SU-DHL-6 (cell line): ENCODE measurements around the gene BOD1L2.

Source experiments
- H2AFZ ChIP-seq: fragments of 200-600 bp; sonication (generic); 2 replicates; pipeline ENCODE4 v1.6.1; 2014; ENCODE audit warnings: low read depth, mild to moderate bottlenecking, moderate library complexity, mixed read lengths, antibody characterized with exemption, low read length; ENCODE audit not compliant: severe bottlenecking
- H3F3A ChIP-seq: fragments of 200-600 bp; shearing (Covaris generic); 2 replicates; pipeline ENCODE4 v1.6.0; 2016; ENCODE audit warnings: antibody characterized with exemption, mild to moderate bottlenecking; ENCODE audit not compliant: insufficient read depth
- H3K27ac ChIP-seq: fragments of 200-600 bp; sonication (generic); 2 replicates; pipeline ENCODE4 v1.5.1; 2016; ENCODE audit warnings: low read depth, mild to moderate bottlenecking, low read length, moderate library complexity, mixed read lengths
- H3K27me3 ChIP-seq: fragments of 200-600 bp; sonication (generic), shearing (Covaris generic); 2 replicates; pipeline ENCODE4 v1.6.0; 2014; ENCODE audit warnings: mild to moderate bottlenecking, low read length
- H3K36me3 ChIP-seq: fragments of 200-600 bp; sonication (generic); 2 replicates; pipeline ENCODE4 v1.6.1; 2014; ENCODE audit warnings: mild to moderate bottlenecking, low read length, mixed read lengths
- H3K4me2 ChIP-seq: fragments of 300-600, 200-600 bp; shearing (Covaris generic), sonication (generic); 2 replicates; pipeline ENCODE4 v1.6.0; 2014; ENCODE audit warnings: low read length, low read depth, mild to moderate bottlenecking; ENCODE audit not compliant: poor library complexity, severe bottlenecking
- H3K4me3 ChIP-seq: fragments of 200-600 bp; sonication (generic); 2 replicates; pipeline ENCODE4 v1.5.1; 2014; ENCODE audit warnings: antibody characterized with exemption, low read length, mild to moderate bottlenecking, mixed read lengths; ENCODE audit not compliant: insufficient read depth, poor library complexity, severe bottlenecking
- H3K79me2 ChIP-seq: fragments of 200-600 bp; sonication (generic); 2 replicates; pipeline ENCODE4 v1.6.1; 2014; ENCODE audit warnings: mild to moderate bottlenecking, low read length, moderate library complexity; ENCODE audit not compliant: insufficient read depth
- H3K9ac ChIP-seq: fragments of 200-600 bp; sonication (generic); 2 replicates; pipeline ENCODE4 v1.7.0; 2014; ENCODE audit warnings: mild to moderate bottlenecking, low read length
- H3K9me2 ChIP-seq: fragments of 200-600 bp; sonication (generic); replicated peaks from 2 replicates; pipeline ENCODE4 v1.6.1; 2014; ENCODE audit warnings: low read length; ENCODE audit not compliant: insufficient read depth
- H3K9me3 ChIP-seq: fragments of 200-600 bp; sonication (generic); 2 replicates; pipeline ENCODE4 v1.6.1; 2014; ENCODE audit warnings: low read length, mixed read lengths; ENCODE audit not compliant: insufficient read depth
- H4K20me1 ChIP-seq: fragments of 200-600 bp; sonication (generic); 2 replicates; pipeline ENCODE4 v1.6.1; 2014; ENCODE audit warnings: low read depth, mild to moderate bottlenecking, antibody characterized with exemption, low read length, moderate library complexity, mixed read lengths
- EZH2phosphoT487 ChIP-seq: fragments of 200-600 bp; sonication (generic), shearing (Covaris generic); conservative IDR thresholded peaks from 2 replicates; pipeline ENCODE4 v1.6.1; 2018; ENCODE audit warnings: mild to moderate bottlenecking, antibody characterized with exemption, low read length, moderate library complexity, mixed read lengths
- TF ChIP-seq, protein P1 (sequence below): fragments of 200-600 bp; sonication (generic); IDR thresholded peaks from one replicate; pipeline ENCODE4 v1.5.1; 2017; ENCODE audit warnings: antibody characterized with exemption, mild to moderate bottlenecking, low read length, moderate library complexity; ENCODE audit not compliant: insufficient read depth, poor library complexity, severe bottlenecking

Gene BOD1L2

GRCh38 chr18:57122936-57123510 is 23.9 kb upstream of the BOD1L2 start:
- H3F3A ChIP-seq = no peaks in the 10 kb centered on the region
- H3K36me3 ChIP-seq = no peaks in the 10 kb centered on the region
- TF ChIP-seq EZH2phosphoT487 = no peak
- TF ChIP-seq, protein P1, sequence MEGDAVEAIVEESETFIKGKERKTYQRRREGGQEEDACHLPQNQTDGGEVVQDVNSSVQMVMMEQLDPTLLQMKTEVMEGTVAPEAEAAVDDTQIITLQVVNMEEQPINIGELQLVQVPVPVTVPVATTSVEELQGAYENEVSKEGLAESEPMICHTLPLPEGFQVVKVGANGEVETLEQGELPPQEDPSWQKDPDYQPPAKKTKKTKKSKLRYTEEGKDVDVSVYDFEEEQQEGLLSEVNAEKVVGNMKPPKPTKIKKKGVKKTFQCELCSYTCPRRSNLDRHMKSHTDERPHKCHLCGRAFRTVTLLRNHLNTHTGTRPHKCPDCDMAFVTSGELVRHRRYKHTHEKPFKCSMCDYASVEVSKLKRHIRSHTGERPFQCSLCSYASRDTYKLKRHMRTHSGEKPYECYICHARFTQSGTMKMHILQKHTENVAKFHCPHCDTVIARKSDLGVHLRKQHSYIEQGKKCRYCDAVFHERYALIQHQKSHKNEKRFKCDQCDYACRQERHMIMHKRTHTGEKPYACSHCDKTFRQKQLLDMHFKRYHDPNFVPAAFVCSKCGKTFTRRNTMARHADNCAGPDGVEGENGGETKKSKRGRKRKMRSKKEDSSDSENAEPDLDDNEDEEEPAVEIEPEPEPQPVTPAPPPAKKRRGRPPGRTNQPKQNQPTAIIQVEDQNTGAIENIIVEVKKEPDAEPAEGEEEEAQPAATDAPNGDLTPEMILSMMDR = no peak
- H3K9me2 ChIP-seq = no peaks in the 10 kb centered on the region
- H3K79me2 ChIP-seq = no peaks in the 10 kb centered on the region
- no peaks in the 10 kb centered on the region for H4K20me1 ChIP-seq
- H3K4me3 ChIP-seq = no peak overlapping the region
- no peak overlapping the region for H2AFZ ChIP-seq
- no peaks in the 10 kb centered on the region for H3K27me3 ChIP-seq
- H3K9ac ChIP-seq = no peak overlapping the region
- H3K4me2 ChIP-seq = no peak overlapping the region
- no peak overlapping the region for H3K27ac ChIP-seq
- H3K9me3 ChIP-seq = no peaks in the 10 kb centered on the region

DNA sequence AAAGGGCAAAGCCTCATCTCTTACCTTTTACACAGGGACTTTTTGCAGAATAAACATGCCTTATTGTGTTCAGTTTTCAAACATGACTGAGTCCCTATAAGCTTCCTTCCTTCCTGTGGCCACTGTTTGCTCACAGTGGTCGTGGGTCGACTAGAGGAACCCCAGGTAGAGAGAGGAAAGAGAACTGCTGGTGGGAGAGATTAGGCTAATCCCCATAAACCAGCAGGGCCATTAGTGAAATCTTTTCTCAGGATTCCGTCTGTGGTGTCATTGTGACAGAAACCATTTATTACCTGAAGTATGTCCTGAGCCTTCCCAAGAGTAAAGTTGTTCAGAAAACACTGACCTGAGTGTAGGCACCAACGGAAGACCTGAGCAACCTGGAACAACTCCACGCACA is 21.3 kb upstream of the BOD1L2 start:
- Histone ChIP-seq H3K9ac (no peak overlapping the region), H2AFZ (no peak overlapping the region), H3F3A (no peaks in the 10 kb centered on the region), H3K9me2 (no peaks in the 10 kb centered on the region), H3K79me2 (no peaks in the 10 kb centered on the region), H3K27me3 (no peaks in the 10 kb centered on the region), H3K4me3 (no peak overlapping the region), H4K20me1 (no peaks in the 10 kb centered on the region), H3K27ac (no peak overlapping the region), H3K36me3 (no peaks in the 10 kb centered on the region), H3K4me2 (no peak overlapping the region), H3K9me3 (no peaks in the 10 kb centered on the region)
- TF ChIP-seq, protein P1 = no peak

- Histone ChIP-seq H3F3A (no peaks in the 10 kb centered on the region), H4K20me1 (no peaks in the 10 kb centered on the region), H3K9ac (no peak overlapping the region), H3K9me2 (no peaks in the 10 kb centered on the region), H3K27me3 (no peaks in the 10 kb centered on the region), H3K27ac (no peak overlapping the region), H2AFZ (no peak overlapping the region), H3K9me3 (no peaks in the 10 kb centered on the region), H3K4me2 (no peak overlapping the region), H3K79me2 (no peaks in the 10 kb centered on the region), H3K4me3 (no peak overlapping the region), H3K36me3 (no peaks in the 10 kb centered on the region)
- TF ChIP-seq, protein P1 = no peak
- no peak for TF ChIP-seq EZH2phosphoT487
These were observed 18.5 kb upstream of the BOD1L2 start for GRCh38 chr18:57128220-57128932.
